Measurements from ENCODE around the gene PLCB4. TPM values are rescaled to one million over a fixed set of nuclear protein-coding genes. Genes with fewer than 3 reads are reported as not detected.

Gene PLCB4
- total and polyA plus RNA-seq, 8 donors, result 6.2 to 15.3 (median 9.4) TPM

DNA sequence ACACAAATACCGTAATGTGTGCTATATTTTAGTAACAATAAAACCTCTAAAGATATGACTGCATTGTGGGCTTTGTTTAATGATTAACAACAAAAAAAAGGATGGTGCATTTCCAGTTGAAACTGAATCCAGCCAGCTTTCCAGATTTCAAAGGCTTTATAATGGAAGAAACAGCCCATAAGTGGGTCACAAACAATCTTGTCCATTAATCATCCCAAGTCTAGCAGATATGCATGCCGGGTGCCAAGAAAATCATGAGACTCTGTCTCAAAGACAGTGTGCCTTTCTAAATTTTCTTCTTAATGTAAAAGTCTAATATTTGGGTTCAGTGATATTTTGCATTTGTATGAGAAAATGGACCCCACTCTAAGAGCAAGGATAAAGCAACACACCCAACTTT, 424.9 kb downstream of the PLCB4 start:
- DNase-seq (peak in 1 of 4 donors; percentile 63), ATAC-seq (no peak)
- intact Hi-C loops (cut with DNase I), result no loop called here
- TF ChIP-seq, protein P1, sequence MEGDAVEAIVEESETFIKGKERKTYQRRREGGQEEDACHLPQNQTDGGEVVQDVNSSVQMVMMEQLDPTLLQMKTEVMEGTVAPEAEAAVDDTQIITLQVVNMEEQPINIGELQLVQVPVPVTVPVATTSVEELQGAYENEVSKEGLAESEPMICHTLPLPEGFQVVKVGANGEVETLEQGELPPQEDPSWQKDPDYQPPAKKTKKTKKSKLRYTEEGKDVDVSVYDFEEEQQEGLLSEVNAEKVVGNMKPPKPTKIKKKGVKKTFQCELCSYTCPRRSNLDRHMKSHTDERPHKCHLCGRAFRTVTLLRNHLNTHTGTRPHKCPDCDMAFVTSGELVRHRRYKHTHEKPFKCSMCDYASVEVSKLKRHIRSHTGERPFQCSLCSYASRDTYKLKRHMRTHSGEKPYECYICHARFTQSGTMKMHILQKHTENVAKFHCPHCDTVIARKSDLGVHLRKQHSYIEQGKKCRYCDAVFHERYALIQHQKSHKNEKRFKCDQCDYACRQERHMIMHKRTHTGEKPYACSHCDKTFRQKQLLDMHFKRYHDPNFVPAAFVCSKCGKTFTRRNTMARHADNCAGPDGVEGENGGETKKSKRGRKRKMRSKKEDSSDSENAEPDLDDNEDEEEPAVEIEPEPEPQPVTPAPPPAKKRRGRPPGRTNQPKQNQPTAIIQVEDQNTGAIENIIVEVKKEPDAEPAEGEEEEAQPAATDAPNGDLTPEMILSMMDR (IDR thresholded peaks at IDR 0.05), result no peak
- Histone ChIP-seq H3K36me3 (no peaks in the 10 kb centered on the region), H3K27ac (no peak overlapping the region), H3K27me3 (no peaks in the 10 kb centered on the region), H3K9me3 (no peaks in the 10 kb centered on the region), H3K4me1 (no peaks in the 10 kb centered on the region), H3K4me3 (no peak overlapping the region)

DNA sequence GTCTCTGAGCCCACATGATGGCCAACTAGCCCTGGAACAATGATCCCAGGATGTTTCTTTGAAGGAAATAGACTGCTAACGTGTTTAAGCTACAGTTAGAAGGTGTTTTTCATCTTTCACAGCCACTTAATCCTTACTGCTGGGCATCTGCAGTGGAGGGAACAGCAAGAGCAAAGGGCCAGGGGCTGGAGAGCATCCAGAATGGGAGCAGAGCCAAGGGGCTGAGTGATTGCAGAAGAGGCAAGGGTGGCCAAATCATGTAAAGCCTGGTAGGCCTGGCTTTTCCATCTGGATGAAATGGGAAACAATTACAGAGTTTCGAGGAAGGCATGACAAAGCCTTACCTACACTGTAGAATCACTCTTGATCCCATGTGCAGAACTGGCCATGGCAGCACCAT, 426.8 kb downstream of the PLCB4 start:
- H3K9me3 ChIP-seq, result no peaks in the 10 kb centered on the region
- TF ChIP-seq, protein P1 (IDR thresholded peaks at IDR 0.05), result no peak
- no peaks in the 10 kb centered on the region for H3K27me3 ChIP-seq
- no peak overlapping the region for H3K4me3 ChIP-seq
- no peak overlapping the region for H3K27ac ChIP-seq
- DNase-seq (no peak), ATAC-seq (no peak)
- no peaks in the 10 kb centered on the region for H3K4me1 ChIP-seq
- H3K36me3 ChIP-seq, result no peaks in the 10 kb centered on the region
- intact Hi-C loops (cut with DNase I), result no loop called here

DNA sequence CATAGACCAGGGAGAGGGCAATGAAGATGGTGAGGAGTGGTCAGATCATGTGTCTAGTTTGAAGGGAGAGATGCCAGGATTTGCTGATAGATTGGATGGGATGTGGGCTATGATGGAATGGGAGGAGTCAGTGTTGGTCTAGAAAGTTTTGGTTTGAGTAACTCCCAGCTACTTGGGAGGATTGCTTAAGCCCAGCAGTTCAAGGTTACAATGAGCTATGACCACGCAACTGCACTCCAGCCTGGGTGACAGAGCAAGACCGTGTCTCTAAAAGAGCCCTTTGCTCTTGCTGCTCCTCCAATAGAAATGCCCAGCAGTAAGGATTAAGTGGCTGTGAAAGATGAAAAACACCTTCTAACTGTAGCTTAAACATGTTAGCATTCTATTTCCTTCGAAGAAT, 427.3 kb downstream of the PLCB4 start:
- no peaks in the 10 kb centered on the region for H3K36me3 ChIP-seq
- intact Hi-C loops (cut with DNase I), result no loop called here
- TF ChIP-seq, protein P1 (IDR thresholded peaks at IDR 0.05), result no peak
- no peak overlapping the region for H3K27ac ChIP-seq
- H3K9me3 ChIP-seq, result no peaks in the 10 kb centered on the region
- no peaks in the 10 kb centered on the region for H3K27me3 ChIP-seq
- no peak overlapping the region for H3K4me3 ChIP-seq
- ATAC-seq (no peak), DNase-seq (no peak)
- H3K4me1 ChIP-seq, result no peaks in the 10 kb centered on the region

GRCh38 chr20:9498322-9498721, 429.4 kb downstream of the PLCB4 start:
- DNase-seq, result no peak
- intact Hi-C loops (cut with DNase I), result no loop called here
- no peak overlapping the region for H3K27ac ChIP-seq
- no peak overlapping the region for H3K4me3 ChIP-seq
- no peaks in the 10 kb centered on the region for H3K27me3 ChIP-seq
- ATAC-seq, result no peak
- H3K9me3 ChIP-seq, result no peaks in the 10 kb centered on the region
- no peaks in the 10 kb centered on the region for H3K4me1 ChIP-seq
- no peaks in the 10 kb centered on the region for H3K36me3 ChIP-seq
- TF ChIP-seq, protein P1 (IDR thresholded peaks at IDR 0.05), result no peak

GRCh38 chr20:9499126-9499899, 430.4 kb downstream of the PLCB4 start:
- ATAC-seq (no peak), DNase-seq (no peak)
- Histone ChIP-seq H3K36me3 (no peaks in the 10 kb centered on the region), H3K27ac (no peak overlapping the region), H3K9me3 (no peaks in the 10 kb centered on the region), H3K4me3 (no peak overlapping the region), H3K27me3 (no peaks in the 10 kb centered on the region), H3K4me1 (no peaks in the 10 kb centered on the region)
- intact Hi-C loops (cut with DNase I), result no loop called here
- TF ChIP-seq, protein P1 (IDR thresholded peaks at IDR 0.05), result no peak
